NB4 (cell line): ENCODE data around the gene KIAA1217.

Experiments used
- POLR2A ChIP-seq: IDR thresholded peaks from 2 replicates; pipeline ENCODE4 v1.6.1; 2011; ENCODE audit warnings: mild to moderate bottlenecking; ENCODE audit not compliant: insufficient read length; ENCODE audit errors: extremely low read depth
- TF ChIP-seq, protein P1 (sequence below): IDR thresholded peaks from one replicate; pipeline ENCODE4 v1.5.1; 2012; ENCODE audit warnings: low read depth, low read length
- TF ChIP-seq, protein P2 (sequence below): IDR thresholded peaks from 2 replicates; pipeline ENCODE4 v1.6.1; 2011; ENCODE audit warnings: low read depth, low read length

DNA sequence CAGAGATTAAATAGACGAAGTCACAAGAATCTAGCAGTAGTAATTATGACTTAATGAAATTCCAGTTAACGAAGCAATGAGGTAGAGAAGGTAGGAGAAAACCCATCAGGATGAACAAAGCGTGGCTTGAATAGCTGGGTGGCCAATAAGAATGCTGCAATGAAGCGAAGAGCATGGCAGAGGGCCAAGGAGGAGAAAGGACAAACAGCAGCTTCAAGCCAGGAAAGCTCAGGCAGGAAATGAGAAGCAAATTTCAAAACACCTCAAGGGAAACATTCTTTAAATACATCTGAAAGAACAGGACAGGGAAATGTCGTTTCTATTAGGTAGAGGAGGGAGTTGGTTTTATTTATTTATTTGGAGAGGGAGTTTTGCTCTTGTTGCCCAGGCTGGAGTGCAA lies 122.5 kb downstream of the KIAA1217 start:
- TF ChIP-seq, protein P1, sequence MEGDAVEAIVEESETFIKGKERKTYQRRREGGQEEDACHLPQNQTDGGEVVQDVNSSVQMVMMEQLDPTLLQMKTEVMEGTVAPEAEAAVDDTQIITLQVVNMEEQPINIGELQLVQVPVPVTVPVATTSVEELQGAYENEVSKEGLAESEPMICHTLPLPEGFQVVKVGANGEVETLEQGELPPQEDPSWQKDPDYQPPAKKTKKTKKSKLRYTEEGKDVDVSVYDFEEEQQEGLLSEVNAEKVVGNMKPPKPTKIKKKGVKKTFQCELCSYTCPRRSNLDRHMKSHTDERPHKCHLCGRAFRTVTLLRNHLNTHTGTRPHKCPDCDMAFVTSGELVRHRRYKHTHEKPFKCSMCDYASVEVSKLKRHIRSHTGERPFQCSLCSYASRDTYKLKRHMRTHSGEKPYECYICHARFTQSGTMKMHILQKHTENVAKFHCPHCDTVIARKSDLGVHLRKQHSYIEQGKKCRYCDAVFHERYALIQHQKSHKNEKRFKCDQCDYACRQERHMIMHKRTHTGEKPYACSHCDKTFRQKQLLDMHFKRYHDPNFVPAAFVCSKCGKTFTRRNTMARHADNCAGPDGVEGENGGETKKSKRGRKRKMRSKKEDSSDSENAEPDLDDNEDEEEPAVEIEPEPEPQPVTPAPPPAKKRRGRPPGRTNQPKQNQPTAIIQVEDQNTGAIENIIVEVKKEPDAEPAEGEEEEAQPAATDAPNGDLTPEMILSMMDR = no peak
- no peak for TF ChIP-seq POLR2A
- TF ChIP-seq, protein P2, sequence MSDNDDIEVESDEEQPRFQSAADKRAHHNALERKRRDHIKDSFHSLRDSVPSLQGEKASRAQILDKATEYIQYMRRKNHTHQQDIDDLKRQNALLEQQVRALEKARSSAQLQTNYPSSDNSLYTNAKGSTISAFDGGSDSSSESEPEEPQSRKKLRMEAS = no peak
